ENCODE data around the gene SLC35F2. TPM values are rescaled to one million over a fixed set of nuclear protein-coding genes. Genes with fewer than 3 reads are reported as not detected.
"Not testable (repeated sequence)": the region's sequence is repeated elsewhere in the genome, so short reads cannot be mapped to it uniquely, and the experiment has no call there.

SLC35F2 gene
- total RNA-seq, 4 donors from 2014 or later = 4.9 to 15.1 (median 8.8) TPM

GRCh38 chr11:107770551-107770951, 88.0 kb downstream of the SLC35F2 start:
- TF ChIP-seq CTCF (IDR thresholded peaks at IDR 0.05) = no peak
- DNase-seq (ENCODE audit: low spot score) (no peak), ATAC-seq (ENCODE audit: low FRiP score) (no peak)

- no peak for TF ChIP-seq CTCF (IDR thresholded peaks at IDR 0.05)
- ATAC-seq (ENCODE audit: low FRiP score) = no peak
- no peak for DNase-seq (ENCODE audit: low spot score)
Measured at GRCh38 chr11:107769189-107769588, 89.4 kb downstream of the SLC35F2 start.

- not testable (repeated sequence) for ATAC-seq (ENCODE audit: low FRiP score); DNase-seq (ENCODE audit: low spot score)
Measured at GRCh38 chr11:107758719-107759355, 99.8 kb downstream of the SLC35F2 start.

- no peak for TF ChIP-seq CTCF (IDR thresholded peaks at IDR 0.05)
- DNase-seq (ENCODE audit: low spot score) = no peak
- ATAC-seq (ENCODE audit: low FRiP score) = no peak
Measured at GRCh38 chr11:107757661-107758060, 100.9 kb downstream of the SLC35F2 start.

- ATAC-seq (ENCODE audit: low FRiP score) = no peak
- TF ChIP-seq CTCF (IDR thresholded peaks at IDR 0.05) = no peak
- DNase-seq (ENCODE audit: low spot score) = no peak
Measured at GRCh38 chr11:107756553-107756952, 102.0 kb downstream of the SLC35F2 start.

GRCh38 chr11:107752949-107753822, 105.4 kb downstream of the SLC35F2 start:
- DNase-seq (ENCODE audit: low spot score) = no peak
- no peak for ATAC-seq (ENCODE audit: low FRiP score)
- TF ChIP-seq CTCF (IDR thresholded peaks at IDR 0.05) = no peak

GRCh38 chr11:107752508-107752907, 106.1 kb downstream of the SLC35F2 start:
- no peak for TF ChIP-seq CTCF (IDR thresholded peaks at IDR 0.05)
- ATAC-seq (ENCODE audit: low FRiP score) = no peak

More at GRCh38 chr11:107752508-107752907, 106.1 kb downstream of the SLC35F2 start:
- no peak for DNase-seq (ENCODE audit: low spot score)
